HEK293T (cell line): ENCODE results near the gene VWA5B2.

Experiments
- SP1 ChIP-seq: fragments of 450-650 bp; IDR thresholded peaks from 2 replicates; pipeline ENCODE4 v1.6.1; 2017
- ZNF384 ChIP-seq: fragments of 450-650 bp; IDR thresholded peaks from 2 replicates; pipeline ENCODE4 v1.6.1; 2016

GRCh38 chr3:184262764-184263179 is 33.4 kb downstream of the VWA5B2 start:
- TF ChIP-seq ZNF384: no peak
- no peak for TF ChIP-seq SP1
